HG03460 (cell line): ENCODE data around the gene NEUROD6.

ENCODE experiments used
- ATAC-seq: cut with Tn5 transposase; IDR thresholded peaks from one replicate; pipeline ENCODE4 v1.9.1; 2021; ENCODE audit not compliant: unreplicated experiment

Gene NEUROD6

DNA sequence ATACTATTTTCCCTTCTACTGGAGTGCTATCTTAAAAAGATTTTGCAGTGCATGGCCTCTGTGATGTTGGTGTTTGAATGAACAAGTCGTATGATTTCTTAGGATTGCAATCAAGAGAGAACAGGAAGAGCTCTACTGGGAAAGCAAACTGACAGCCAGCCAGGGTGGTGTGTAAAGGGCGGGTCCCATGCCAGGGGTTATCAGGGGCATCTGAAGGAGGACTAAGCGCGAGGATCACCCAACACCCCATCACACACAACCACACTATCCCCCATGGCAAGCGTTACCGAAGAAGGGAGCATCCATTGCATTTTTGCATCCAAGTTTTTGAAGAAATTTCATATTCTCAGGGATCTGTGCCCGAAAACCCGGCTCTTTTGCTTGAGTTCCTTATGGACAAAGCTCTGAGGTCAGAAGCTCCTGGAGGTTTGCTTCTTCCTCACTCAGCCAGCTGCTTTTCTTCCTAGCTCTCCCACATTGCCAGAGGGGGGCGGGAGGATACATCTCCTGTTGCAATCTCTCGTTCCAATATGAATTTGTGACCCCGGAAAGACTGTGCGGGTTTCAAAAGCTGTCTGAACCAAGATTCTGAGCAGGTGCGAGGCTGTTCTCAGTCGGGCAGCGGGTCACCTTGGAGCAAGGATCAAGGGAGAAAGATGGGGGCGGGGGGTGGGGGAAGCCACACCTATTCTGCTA, 5.2 kb downstream of the NEUROD6 start:
- no peak for ATAC-seq

- no peak for ATAC-seq
Measured at GRCh38 chr7:31333291-31333690, 7.2 kb downstream of the NEUROD6 start.

- no peak for ATAC-seq
Measured at GRCh38 chr7:31327071-31327470, 13.5 kb downstream of the NEUROD6 start.

GRCh38 chr7:31326416-31326815, 14.1 kb downstream of the NEUROD6 start:
- ATAC-seq: no peak

DNA sequence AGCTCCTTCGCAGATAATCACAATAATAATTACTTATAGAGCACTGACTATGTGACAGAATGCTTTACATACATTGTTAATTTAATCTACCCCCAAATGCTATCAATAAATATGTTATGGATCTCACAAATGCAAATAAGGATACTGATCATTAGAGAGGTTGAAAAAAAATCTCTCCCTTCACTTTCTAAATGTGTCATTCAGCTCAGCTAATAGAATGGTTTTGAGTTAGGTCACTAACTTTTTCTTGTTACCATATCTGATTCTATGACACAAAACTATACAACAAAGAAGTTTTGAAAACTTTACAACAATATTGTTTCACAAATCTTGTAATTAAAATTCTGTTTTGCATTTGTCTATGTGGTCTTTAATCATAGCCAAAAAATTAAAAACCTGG, 17.4 kb downstream of the NEUROD6 start:
- ATAC-seq: no peak

GRCh38 chr7:31320675-31321074, 19.9 kb downstream of the NEUROD6 start:
- no peak for ATAC-seq

GRCh38 chr7:31318313-31318712, 22.2 kb downstream of the NEUROD6 start:
- no peak for ATAC-seq

DNA sequence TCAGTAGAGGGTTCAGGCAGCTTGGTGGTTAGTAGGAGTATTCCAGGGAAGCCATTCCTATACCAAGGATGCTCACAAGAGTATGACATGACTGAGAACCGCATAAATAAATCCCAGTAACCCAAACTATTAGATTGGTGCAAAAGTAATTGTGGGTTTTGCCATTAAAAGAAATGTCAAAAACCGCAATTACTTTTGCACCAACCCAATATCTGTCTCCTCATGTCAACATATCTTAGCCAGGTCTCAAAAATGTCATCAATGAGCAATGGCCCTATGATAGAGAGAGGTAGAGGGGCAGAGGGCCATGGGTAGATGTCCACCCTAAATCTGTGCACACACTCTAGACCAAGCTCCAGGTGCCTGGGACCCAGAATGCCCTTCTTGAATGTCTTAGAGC, 23.6 kb downstream of the NEUROD6 start:
- ATAC-seq: no peak

DNA sequence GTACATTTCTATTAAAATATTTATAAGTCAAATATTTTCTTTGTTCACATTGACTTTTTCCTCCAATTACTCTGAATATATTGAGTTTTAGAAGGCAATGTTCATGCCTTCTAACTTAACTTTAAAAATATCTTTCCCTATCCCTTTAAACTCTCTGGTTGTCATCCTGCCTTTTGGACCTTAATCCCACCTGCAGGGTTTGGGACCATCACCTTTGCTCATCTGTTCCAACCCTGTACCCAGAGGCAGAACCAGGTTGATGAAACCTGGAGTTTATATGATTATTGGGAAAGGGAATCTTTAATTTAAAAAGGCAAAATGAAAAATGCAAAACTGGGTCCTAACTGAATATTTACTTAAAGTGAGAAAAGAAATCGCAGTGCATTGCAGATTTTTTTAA, 24.8 kb downstream of the NEUROD6 start:
- no peak for ATAC-seq

- ATAC-seq: no peak
Measured at GRCh38 chr7:31314781-31315180, 25.7 kb downstream of the NEUROD6 start.

DNA sequence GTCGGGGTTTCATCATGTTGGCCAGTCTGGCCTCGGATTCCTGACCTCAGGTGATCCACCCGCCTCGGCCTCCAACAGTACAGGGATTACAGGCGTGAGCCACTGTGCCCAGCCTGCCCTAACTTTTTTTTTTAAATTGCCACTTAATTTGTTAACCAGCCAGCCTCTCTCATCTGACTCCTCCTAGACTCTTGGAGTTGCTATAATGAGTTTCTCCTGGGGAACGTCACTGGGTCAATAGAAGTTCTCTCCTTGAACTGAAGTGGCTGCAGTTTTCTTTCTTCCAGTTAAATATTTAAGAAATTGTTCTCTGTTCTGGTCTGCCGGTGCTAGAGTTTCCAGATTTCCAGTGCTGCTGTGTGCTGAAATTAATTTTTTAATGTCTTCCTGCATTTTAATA, 27.6 kb downstream of the NEUROD6 start:
- ATAC-seq: no peak

DNA sequence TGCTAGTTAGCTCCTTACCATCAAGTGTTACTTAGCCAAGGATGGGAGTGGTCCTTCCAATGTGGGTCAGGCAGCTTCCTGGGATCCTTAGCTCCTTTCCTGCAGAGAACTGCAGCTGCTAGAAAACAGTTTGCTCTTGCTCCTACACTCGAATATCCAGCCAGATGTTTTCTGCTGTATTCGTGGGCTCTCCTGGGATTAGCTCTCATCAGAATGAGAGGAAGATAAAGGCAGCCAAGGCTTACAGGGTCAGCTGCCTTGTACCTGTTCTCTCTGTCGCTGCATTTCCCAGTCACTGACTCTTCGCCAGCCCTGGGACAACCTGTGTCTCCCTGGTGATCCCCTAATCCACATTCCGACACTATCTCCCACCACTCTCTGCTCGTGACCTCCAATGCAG, 29.0 kb downstream of the NEUROD6 start:
- ATAC-seq: no peak

DNA sequence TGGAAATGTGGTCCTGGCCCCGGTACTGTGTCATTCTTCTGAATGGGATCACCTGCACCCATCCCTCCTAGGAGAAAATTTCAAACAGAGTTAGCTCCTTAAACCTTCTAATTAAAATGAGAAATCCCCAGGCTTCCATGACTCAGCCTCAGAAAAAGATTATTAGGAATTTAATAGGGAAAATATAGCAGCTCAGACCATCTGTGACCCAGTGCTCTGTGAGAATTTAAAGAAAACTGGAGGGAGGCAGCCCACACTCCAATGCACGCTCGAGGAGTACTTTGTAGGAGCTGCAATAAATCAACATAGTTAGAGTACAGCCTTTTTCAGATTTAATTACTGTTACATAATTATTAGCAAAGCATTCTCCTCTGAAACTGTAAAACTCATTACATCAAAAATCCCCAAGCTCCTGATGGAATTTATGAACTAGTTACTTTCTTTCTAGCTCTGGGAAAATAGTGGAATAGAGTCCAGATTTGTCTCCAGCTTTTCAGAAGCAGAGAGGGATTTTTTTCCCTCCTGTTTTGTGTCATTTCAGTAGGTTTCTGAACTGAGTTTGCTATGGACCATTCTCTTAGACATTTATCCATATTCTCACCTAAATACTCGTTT, 30.1 kb downstream of the NEUROD6 start:
- no peak for ATAC-seq

GRCh38 chr7:31309407-31309806, 31.1 kb downstream of the NEUROD6 start:
- no peak for ATAC-seq

DNA sequence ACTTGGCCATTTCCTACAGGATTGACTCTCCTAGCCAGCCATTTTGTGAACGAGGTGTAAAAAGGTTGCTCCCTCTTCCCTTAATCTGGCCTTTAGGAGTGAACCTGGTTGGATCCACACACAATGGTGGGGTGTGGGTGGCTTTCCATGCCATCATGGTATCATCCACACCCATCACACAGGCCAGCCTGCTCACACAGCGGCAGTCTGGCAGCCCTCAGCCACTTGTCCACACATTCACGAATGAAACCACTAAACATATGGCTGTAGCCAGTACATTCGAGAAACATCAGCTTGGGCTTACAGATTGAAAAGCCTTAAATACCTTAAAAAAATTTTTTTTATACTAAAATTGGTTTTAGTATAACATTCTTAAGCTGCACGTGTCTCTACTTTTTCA, 31.9 kb downstream of the NEUROD6 start:
- ATAC-seq: no peak

DNA sequence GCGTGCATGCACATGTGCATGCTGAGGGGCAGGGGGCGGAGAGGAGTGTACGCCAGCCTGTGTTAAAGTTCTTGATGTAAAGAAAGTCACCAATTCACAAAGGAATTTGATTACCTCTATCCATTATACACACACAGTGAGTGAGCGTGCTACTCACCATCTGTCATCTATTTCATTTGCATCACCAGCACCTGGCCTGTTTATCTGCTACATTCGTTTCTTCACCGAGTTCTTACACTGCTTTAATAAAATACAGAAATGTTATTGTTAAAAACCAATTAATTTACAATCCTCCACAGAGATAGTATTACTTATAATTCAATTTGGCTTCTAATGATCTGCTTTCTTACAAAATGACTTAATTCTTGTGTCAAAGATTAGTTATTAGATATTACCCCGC, 32.6 kb downstream of the NEUROD6 start:
- no peak for ATAC-seq

- ATAC-seq: no peak
Measured at GRCh38 chr7:31305260-31305659, 35.3 kb downstream of the NEUROD6 start.

DNA sequence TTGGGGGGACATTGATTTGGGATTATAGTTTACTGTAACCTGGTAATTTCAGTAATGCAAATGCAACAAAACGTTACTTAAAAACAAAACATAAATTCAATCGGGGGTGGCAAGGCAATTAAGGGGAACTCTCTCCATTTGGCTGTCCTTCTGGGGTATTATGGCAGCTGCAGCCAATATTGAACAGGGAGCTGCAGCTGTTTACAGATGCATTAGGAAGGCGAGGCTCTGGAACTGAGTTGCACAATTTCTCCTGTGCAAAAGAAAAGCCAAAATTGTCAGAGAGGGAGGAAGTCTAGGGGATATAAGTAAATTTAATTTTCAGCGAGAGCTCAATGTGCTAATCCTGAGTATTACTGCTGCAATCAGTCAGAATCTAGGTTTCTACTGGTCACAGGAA, 36.1 kb downstream of the NEUROD6 start:
- ATAC-seq: no peak

- ATAC-seq: no peak
Measured at GRCh38 chr7:31302356-31302755, 38.2 kb downstream of the NEUROD6 start.

GRCh38 chr7:31299336-31299735, 41.2 kb downstream of the NEUROD6 start:
- no peak for ATAC-seq

- no peak for ATAC-seq
Measured at GRCh38 chr7:31290601-31291000, 49.9 kb downstream of the NEUROD6 start.
